Body of pancreas (tissue), 4 donors: ENCODE results near the gene CNTNAP2.

Experiments used
- CTCF ChIP-seq, 7 experiments: fragments of 450-650 bp in 4 of 7; fragments of 200-600 bp in 3 of 7; sonication (generic) in 3 of 7; IDR thresholded peaks; one replicate each; pipeline ENCODE4 v1.5.1; 2016 to 2019; ENCODE audit warnings: antibody characterized with exemption in 7 of 7
- POLR2A ChIP-seq, 3 donors: fragments of 450-650 bp; IDR thresholded peaks; one replicate each; pipeline ENCODE4 v1.6.1; 2016; ENCODE audit warnings: antibody characterized with exemption in 3 of 3, mild to moderate bottlenecking in 2 of 3

GRCh38 chr7:146982482-146982881 is 865.9 kb downstream of the CNTNAP2 start:
- TF ChIP-seq POLR2A (IDR thresholded peaks at IDR 0.05) (no peak), CTCF (IDR thresholded peaks at IDR 0.05) (no peak)
